Gastroesophageal sphincter (tissue), 4 donors: ENCODE data around the gene RHOT1. TPM values are rescaled to one million over a fixed set of nuclear protein-coding genes. Genes with fewer than 3 reads are reported as not detected.
A peak's percentile ranks its signal among the peaks of the same experiment; 100 is the strongest.
"Not testable (repeated sequence)": the region's sequence is repeated elsewhere in the genome, so short reads cannot be mapped to it uniquely, and the experiment has no call there.

Experiments used
- ATAC-seq: fragments of 150-250 bp; one replicate; pipeline ENCODE4 v1.9.1; 2016; ENCODE audit warnings: mild to moderate bottlenecking, moderate library complexity
- H3K27ac ChIP-seq, 4 donors: fragments of 200-600 bp; sonication (generic) in 3 of 4; 1 replicate in 3 of 4; 2 replicates in 1 of 4; pipeline ENCODE4 v1.5.1; 2016 to 2019
- H3K27me3 ChIP-seq: fragments of 200-600 bp; sonication (generic); one replicate; pipeline ENCODE4 v1.5.1; 2019
- H3K36me3 ChIP-seq, 2 donors: fragments of 200-600 bp; sonication (generic); one replicate each; pipeline ENCODE4 v1.5.1; 2019; ENCODE audit warnings: control low read depth in 1 of 2
- H3K4me1 ChIP-seq, 3 donors: fragments of 200-600 bp; sonication (generic); 1 replicate in 2 of 3; 2 replicates in 1 of 3; pipeline ENCODE4 v1.5.1; 2016 to 2019; ENCODE audit warnings: control low read depth in 2 of 3
- H3K4me3 ChIP-seq, 2 donors: fragments of 200-600 bp; sonication (generic); one replicate each; pipeline ENCODE4 v1.5.1; 2019; ENCODE audit warnings: mild to moderate bottlenecking in 1 of 2, moderate library complexity in 1 of 2
- H3K9me3 ChIP-seq, 3 donors: fragments of 200-600 bp; sonication (generic); one replicate each; pipeline ENCODE4 v1.5.1; 2017 to 2019; ENCODE audit warnings: control low read depth in 2 of 3
- EP300 ChIP-seq: sonication (generic); formaldehyde crosslinking; IDR thresholded peaks from one replicate; pipeline ENCODE4 v1.6.1; 2017; ENCODE audit warnings: antibody characterized with exemption, mild to moderate bottlenecking
- POLR2A ChIP-seq, 2 donors: fragments of 450-650 bp; IDR thresholded peaks; one replicate each; pipeline ENCODE4 v1.6.1; 2017; ENCODE audit warnings: antibody characterized with exemption in 2 of 2, mild to moderate bottlenecking in 2 of 2, moderate library complexity in 1 of 2
- POLR2AphosphoS5 ChIP-seq: sonication (generic); formaldehyde crosslinking; IDR thresholded peaks from one replicate; pipeline ENCODE4 v1.6.1; 2017; ENCODE audit warnings: antibody characterized with exemption
- WGBS, 2 donors: methylation state at CpG; one replicate each; pipeline ENCODE4 v1.1.5; 2018; ENCODE audit warnings: low coverage in 1 of 2; 5-methylcytosine and 5-hydroxymethylcytosine counted together
- total RNA-seq, 4 donors: library from RNA; depleted of rRNA; stranded (reverse); fragments of >200 nt; gene quantifications; one replicate each; pipeline ENCODE4 v1.1.0, GENCODE V29; 2016
- TF ChIP-seq, protein P1 (sequence below), 4 experiments: fragments of 200-600 bp in 2 of 4; fragments of 450-650 bp in 2 of 4; sonication (generic) in 1 of 4; IDR thresholded peaks; one replicate each; pipeline ENCODE4 v1.5.1; 2017 to 2019; ENCODE audit warnings: antibody characterized with exemption in 4 of 4, mild to moderate bottlenecking in 2 of 4, moderate library complexity in 2 of 4

RHOT1 gene
- total RNA-seq, 4 donors from 2014 or later = 34.4 to 58.3 (median 46.0) TPM

DNA sequence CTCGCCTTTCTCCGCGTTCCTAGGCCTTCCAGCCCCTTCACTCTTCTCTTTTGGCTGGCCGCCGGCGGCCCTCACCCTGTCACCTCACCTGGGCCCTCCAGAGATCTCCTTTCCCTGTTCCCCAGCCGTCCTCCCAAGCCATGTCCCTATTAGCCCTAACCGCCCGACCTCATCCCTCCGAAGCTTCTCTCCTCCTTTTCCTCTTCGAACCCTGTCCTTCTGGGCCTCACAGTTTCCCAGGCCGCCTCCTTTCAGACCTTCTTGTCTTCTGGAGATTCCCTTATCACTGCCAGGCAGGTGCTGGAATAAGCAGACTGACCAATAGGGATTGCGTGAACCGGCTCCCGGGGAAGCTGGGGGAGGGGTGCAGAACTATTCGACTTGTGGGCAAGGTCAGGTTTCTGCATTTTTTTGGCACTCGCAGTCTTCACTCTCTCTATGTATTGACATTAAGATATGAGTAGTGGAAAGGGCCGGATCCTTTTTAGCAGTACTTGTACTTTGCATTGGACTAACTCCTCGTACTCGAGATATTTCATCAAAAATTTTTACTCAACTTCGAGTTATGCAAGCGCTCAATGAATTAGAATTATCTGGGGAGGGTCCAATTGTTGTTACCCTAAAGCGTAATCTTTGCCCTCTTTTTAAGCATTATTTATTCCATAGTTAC, 690 bp downstream of the RHOT1 start:
- peak overlapping the region; percentile 70 to 99 for H3K4me3 ChIP-seq
- H3K9me3 ChIP-seq = no peaks in the 10 kb centered on the region
- TF ChIP-seq, protein P1, sequence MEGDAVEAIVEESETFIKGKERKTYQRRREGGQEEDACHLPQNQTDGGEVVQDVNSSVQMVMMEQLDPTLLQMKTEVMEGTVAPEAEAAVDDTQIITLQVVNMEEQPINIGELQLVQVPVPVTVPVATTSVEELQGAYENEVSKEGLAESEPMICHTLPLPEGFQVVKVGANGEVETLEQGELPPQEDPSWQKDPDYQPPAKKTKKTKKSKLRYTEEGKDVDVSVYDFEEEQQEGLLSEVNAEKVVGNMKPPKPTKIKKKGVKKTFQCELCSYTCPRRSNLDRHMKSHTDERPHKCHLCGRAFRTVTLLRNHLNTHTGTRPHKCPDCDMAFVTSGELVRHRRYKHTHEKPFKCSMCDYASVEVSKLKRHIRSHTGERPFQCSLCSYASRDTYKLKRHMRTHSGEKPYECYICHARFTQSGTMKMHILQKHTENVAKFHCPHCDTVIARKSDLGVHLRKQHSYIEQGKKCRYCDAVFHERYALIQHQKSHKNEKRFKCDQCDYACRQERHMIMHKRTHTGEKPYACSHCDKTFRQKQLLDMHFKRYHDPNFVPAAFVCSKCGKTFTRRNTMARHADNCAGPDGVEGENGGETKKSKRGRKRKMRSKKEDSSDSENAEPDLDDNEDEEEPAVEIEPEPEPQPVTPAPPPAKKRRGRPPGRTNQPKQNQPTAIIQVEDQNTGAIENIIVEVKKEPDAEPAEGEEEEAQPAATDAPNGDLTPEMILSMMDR (IDR thresholded peaks at IDR 0.05) = no peak
- TF ChIP-seq POLR2AphosphoS5 (no peak), POLR2A (IDR thresholded peaks at IDR 0.05) (no peak), EP300 (no peak)
- no peak for ATAC-seq
- WGBS, 2 donors = 3 to 4% methylated on average over 12 to 22 of the region's 23 CpGs
- H3K27ac ChIP-seq = peak overlapping the region; percentile 90 to 94 (median 91)
- H3K4me1 ChIP-seq = peaks cover 2 to 46% (median 15%) of the 10 kb centered on the region in 3 donors
- no peaks in the 10 kb centered on the region for H3K27me3 ChIP-seq
- H3K36me3 ChIP-seq = no peaks in the 10 kb centered on the region

DNA sequence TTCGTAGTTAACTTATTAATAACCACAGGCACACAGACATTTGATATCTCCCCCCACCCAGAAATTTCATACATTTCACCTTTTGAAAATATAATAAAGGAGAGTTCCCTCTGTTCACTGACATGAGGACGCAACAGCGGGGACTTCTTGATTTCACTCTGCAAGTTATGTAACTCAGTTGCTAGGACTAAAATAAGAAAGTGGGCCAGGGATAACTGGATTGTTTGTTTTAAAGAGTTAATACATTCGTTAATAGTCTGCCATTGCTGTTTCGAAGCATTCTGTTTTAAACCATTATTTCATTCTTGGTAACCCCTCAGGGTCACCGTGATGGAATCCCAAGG, 1.2 kb downstream of the RHOT1 start:
- ATAC-seq = no peak
- H3K36me3 ChIP-seq = no peaks in the 10 kb centered on the region
- TF ChIP-seq POLR2A (IDR thresholded peaks at IDR 0.05) (no peak), POLR2AphosphoS5 (no peak), EP300 (no peak)
- TF ChIP-seq, protein P1 (IDR thresholded peaks at IDR 0.05) = no peak
- WGBS, 2 donors = 10 to 36% methylated on average over 6 of the region's 6 CpGs
- peak overlapping the region; percentile 70 to 99 for H3K4me3 ChIP-seq
- no peaks in the 10 kb centered on the region for H3K9me3 ChIP-seq
- H3K27me3 ChIP-seq = no peaks in the 10 kb centered on the region
- H3K27ac ChIP-seq = peak overlapping the region in 2 of 4 donors; percentile 90
- peaks cover 2 to 50% (median 18%) of the 10 kb centered on the region in 3 donors for H3K4me1 ChIP-seq

DNA sequence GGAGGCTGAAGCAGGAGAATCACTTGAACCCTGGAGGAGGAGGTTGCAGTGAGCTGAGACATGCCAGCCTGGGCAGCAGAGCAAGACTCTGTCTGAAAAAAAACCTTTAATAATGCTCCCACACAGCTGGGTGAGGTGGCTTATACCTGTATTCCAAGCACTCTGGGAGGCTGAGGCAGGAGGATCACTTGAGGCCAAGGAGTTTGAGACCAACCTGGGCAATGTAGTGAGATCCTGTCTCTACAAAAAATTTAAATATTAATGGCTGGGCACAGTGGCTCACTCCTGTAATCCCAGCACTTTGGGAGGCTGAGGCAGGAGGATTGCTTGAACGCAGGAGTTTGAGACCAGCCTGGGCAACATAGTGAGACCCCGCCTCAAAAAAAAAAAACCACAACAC, 2.1 kb downstream of the RHOT1 start:
- not testable (repeated sequence) for ATAC-seq, H3K4me3 ChIP-seq, H3K36me3 ChIP-seq, H3K27me3 ChIP-seq, H3K9me3 ChIP-seq, H3K27ac ChIP-seq
- H3K4me1 ChIP-seq = peaks cover 2 to 51% (median 18%) of the 10 kb centered on the region in 3 donors
- 86 to 100% methylated on average over 1 to 2 of the region's 2 CpGs for WGBS, 2 donors

DNA sequence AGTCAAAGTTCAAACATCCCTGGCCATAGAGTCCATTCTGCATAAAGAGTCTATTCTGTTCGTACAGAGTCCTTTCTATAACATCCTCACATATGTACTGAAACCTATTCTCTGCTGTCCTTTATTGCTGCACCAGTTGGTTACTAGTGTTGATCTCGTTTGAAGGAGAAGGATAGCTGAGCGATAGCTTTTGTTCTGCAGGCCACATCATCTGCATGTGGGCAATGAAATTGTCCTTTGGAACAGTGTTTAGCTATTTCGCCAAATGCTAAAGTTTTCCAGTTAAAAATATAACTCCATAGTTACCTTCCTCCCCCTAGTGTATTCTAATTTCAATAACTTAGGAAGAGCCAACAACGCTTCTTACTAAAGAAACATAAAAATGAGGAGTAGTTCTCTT, 6.0 kb downstream of the RHOT1 start:
- TF ChIP-seq EP300 (no peak), POLR2AphosphoS5 (no peak), POLR2A (IDR thresholded peaks at IDR 0.05) (no peak)
- TF ChIP-seq, protein P1 (IDR thresholded peaks at IDR 0.05) = no peak
- H3K27me3 ChIP-seq = no peaks in the 10 kb centered on the region
- H3K4me3 ChIP-seq = no peak overlapping the region
- H3K36me3 ChIP-seq = peaks cover 0 to 8% of the 10 kb centered on the region in 2 donors
- ATAC-seq = no peak
- WGBS, 2 donors = 59 to 70% methylated on average over 5 of the region's 5 CpGs
- no peaks in the 10 kb centered on the region for H3K9me3 ChIP-seq
- no peak overlapping the region for H3K27ac ChIP-seq
- peaks cover 2 to 66% (median 18%) of the 10 kb centered on the region in 3 donors for H3K4me1 ChIP-seq

DNA sequence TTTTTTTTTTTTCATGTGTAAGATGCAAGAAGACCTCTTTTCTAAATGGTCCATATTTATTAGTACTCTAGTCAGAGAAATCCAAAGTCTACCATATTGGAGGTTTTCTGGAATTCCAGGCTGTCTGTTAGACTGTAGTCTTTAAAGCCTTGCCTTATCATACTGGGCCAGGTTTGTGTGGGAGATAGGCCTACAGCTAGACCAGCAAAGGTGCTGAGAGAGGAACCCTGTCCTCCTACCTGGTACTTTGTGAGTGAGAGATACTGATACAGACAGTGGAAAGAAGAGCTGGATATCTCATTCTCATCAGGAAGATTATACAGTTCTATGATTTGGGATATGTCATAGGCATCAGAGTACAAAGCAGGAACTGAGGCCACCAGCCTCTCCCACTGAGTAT, 8.1 kb downstream of the RHOT1 start:
- TF ChIP-seq POLR2A (IDR thresholded peaks at IDR 0.05) (no peak), EP300 (no peak), POLR2AphosphoS5 (no peak)
- TF ChIP-seq, protein P1 (IDR thresholded peaks at IDR 0.05) = no peak
- Histone ChIP-seq H3K36me3 (peaks cover 0 to 26% of the 10 kb centered on the region in 2 donors), H3K4me1 (peaks cover 0 to 53% (median 3%) of the 10 kb centered on the region in 3 donors), H3K27me3 (no peaks in the 10 kb centered on the region), H3K27ac (no peak overlapping the region), H3K4me3 (no peak overlapping the region), H3K9me3 (no peaks in the 10 kb centered on the region)
- no peak for ATAC-seq
